WI38 (cell line): ENCODE results near the gene B4GALT1.

Experiments used
- H3K4me3 ChIP-seq: 2 replicates; pipeline ENCODE4 v1.5.1; 2011; ENCODE audit warnings: low read depth, mild to moderate bottlenecking, control low read depth, low read length
- CTCF ChIP-seq: IDR thresholded peaks from 2 replicates; pipeline ENCODE4 v1.5.1; 2012; ENCODE audit warnings: low read depth, mild to moderate bottlenecking, control low read depth, low read length

Gene B4GALT1

GRCh38 chr9:33158843-33159776, 8.0 kb downstream of the B4GALT1 start:
- TF ChIP-seq CTCF = no peak
- H3K4me3 ChIP-seq = peak overlapping the region; percentile 9; the same call in 1 of the 2 replicates

GRCh38 chr9:33157960-33158842, 8.9 kb downstream of the B4GALT1 start:
- H3K4me3 ChIP-seq = no peak overlapping the region
- no peak for TF ChIP-seq CTCF

- no peak for TF ChIP-seq CTCF
These were observed 11.7 kb downstream of the B4GALT1 start for GRCh38 chr9:33155393-33155792.

GRCh38 chr9:33154371-33154770, 12.8 kb downstream of the B4GALT1 start:
- no peak overlapping the region for H3K4me3 ChIP-seq

More at GRCh38 chr9:33155393-33155792, 11.7 kb downstream of the B4GALT1 start:
- H3K4me3 ChIP-seq = no peak overlapping the region

GRCh38 chr9:33153666-33154065, 13.5 kb downstream of the B4GALT1 start:
- no peak for TF ChIP-seq CTCF
- H3K4me3 ChIP-seq = no peak overlapping the region

More at GRCh38 chr9:33154371-33154770, 12.8 kb downstream of the B4GALT1 start:
- no peak for TF ChIP-seq CTCF

- no peak for TF ChIP-seq CTCF
- no peak overlapping the region for H3K4me3 ChIP-seq
These were observed 14.1 kb downstream of the B4GALT1 start for GRCh38 chr9:33153001-33153400.
